HG03108 (cell line): Measurements from ENCODE around the gene BRIP1.
"Not testable (repeated sequence)": the region's sequence is repeated elsewhere in the genome, so short reads cannot be mapped to it uniquely, and the experiment has no call there.

ENCODE experiments used
- ATAC-seq: cut with Tn5 transposase; IDR thresholded peaks from one replicate; pipeline ENCODE4 v1.9.1; 2021; ENCODE audit warnings: moderate library complexity; ENCODE audit not compliant: unreplicated experiment

Gene BRIP1

DNA sequence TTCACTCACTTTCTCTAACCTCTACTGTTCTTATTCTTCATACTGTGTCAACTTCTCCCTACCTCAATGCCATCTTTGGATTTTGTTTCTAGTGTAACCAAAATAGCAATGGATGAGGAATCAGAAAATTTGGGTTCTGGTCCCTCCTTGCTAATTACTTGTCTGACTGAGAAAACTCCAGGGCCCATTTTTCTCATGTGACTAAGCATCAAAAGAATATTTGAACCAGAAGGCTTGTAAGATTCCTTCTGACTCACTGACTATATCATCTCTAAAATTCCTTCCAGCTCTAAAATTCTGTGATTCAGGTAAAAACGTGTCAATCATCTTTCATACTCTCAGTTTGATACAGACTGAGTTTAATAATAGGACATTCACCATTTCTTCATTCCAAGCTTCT, 57.9 kb downstream of the BRIP1 start:
- no peak for ATAC-seq

DNA sequence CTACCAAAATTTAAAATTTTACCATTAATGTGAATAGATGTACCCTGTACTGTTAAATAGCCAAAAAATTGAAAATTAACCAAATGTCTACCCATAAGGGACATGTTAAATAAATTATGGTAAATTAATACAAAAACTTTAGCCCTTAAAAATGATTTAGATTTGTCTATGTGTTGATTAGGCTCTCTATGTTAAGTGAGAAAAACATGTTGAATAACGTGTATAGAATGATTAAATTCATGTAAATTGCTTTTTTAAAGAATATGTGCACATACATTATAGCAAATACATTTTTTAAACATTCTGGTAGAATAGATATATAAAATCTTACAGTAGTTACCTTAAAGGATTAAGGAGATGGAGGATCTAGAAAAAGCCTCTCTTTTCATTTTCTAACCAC, 59.5 kb downstream of the BRIP1 start:
- ATAC-seq: no peak

GRCh38 chr17:61803216-61803615, 60.1 kb downstream of the BRIP1 start:
- ATAC-seq: no peak

GRCh38 chr17:61799812-61800484, 63.4 kb downstream of the BRIP1 start:
- no peak for ATAC-seq

DNA sequence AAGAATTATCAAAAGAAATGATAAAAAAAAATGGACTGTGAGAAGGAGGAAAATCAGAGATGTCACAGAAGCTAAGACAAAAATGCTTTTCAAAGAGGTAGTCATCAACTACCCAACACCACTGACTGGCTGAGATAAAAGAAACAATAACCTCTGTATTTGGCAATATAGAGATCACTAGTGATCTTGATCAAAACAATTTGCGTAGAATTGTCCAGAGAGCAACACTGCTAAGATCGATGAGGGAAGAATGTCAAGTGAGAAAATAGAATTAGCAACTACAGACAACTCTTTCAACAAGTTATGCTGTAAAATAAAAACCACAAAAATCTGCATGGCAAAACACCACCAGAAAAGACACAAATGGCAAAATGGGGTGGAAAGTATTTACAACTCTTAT, 66.0 kb downstream of the BRIP1 start:
- no peak for ATAC-seq

GRCh38 chr17:61795546-61795945, 67.8 kb downstream of the BRIP1 start:
- ATAC-seq: no peak

DNA sequence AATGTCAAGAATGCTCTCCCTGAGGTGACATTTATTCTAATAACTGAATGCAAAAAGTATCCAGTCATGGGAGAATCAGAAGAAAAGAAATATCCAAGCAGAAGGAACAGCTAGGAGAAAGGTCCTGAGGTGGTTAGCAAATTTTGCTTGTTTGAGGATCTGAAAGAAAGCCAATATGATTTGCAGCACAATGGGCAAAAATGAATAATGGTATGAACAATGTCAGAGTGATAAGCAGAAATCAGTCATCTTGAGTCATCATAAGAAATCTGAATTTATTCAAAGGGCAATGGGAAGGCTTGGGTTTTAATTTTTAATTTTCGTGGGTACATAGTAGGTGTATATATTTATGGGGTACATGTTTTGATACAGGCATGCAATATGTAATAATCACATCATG, 68.5 kb downstream of the BRIP1 start:
- no peak for ATAC-seq

- ATAC-seq: no peak
Measured at GRCh38 chr17:61794242-61794641, 69.1 kb downstream of the BRIP1 start.

DNA sequence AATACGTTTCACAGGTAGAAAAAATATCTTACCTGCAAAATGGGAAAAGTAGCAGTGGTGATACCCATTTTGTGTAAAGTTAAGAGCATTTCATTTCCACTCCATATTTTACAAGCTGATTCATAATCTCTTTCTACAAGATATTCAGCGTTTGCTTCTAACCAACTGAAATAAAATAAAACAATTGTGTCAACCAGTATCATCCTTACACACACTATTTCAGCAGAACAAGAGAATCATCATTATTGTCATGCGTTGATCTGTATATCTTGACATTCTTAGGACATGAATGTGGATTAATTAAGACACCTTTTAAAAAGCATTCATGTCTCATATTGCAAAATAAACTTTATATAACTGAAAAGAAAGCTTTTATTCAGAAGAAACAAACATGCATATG, 69.8 kb downstream of the BRIP1 start:
- ATAC-seq: no peak

- ATAC-seq: no peak
Measured at GRCh38 chr17:61789872-61790271, 73.5 kb downstream of the BRIP1 start.

DNA sequence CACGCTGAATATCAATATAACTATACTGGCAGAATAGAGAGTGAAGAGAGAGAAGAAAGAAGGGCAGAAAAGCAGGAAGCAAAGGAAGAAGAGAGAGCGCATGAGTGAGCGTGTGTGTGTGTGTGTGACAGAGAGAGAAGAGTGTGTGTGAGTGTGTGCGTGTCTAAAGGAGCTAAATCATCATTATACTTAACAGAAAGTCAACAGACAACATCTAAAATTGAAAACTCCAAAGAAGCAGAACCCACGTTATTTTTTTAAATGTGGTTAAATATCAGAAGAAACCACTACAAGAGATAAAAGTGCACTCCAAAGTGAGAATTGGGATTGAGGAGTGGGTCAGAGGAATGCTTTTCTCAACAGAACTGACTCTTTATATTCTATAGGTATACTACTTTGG, 77.2 kb downstream of the BRIP1 start:
- ATAC-seq: no peak

DNA sequence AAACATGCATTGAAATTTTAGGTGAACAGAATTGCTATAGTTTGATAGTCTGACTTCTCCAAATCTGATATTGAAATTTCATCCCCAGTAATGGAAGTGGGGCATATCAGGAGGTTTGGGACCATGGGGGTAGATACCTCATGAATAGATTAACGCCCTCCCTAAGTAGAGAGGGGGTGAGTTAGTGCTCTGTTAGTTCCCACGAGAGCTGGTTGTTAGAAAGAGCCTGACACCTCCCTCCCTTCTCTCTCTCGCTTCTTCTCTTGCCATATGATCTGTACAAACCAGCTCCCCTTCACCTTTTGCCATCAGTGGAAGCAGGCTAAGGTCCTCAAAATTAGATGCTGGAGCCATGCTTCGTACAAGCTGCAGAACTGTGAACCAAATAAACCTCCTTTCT, 78.8 kb downstream of the BRIP1 start:
- ATAC-seq: no peak

- no peak for ATAC-seq
Measured at GRCh38 chr17:61783556-61784304, 79.6 kb downstream of the BRIP1 start.

- ATAC-seq: no peak
Measured at GRCh38 chr17:61783120-61783519, 80.2 kb downstream of the BRIP1 start.

DNA sequence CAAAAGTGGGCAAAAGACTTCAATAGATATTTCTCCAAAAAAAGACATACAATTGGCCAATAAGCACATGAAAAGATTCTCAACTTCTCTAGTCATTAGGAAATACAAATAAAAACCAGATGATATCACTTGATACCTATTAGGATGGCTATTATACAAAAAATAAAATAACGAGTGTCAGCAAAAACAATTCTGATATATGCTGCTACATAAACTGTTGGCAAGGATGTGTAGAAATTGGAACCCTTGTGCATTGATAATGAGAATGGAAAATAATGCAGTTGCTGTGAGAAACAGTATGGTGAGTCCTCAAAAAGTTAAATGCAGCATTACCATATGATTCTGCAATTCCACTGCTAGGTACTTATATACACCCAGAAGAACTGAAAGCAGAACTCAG, 80.6 kb downstream of the BRIP1 start:
- ATAC-seq: no peak

DNA sequence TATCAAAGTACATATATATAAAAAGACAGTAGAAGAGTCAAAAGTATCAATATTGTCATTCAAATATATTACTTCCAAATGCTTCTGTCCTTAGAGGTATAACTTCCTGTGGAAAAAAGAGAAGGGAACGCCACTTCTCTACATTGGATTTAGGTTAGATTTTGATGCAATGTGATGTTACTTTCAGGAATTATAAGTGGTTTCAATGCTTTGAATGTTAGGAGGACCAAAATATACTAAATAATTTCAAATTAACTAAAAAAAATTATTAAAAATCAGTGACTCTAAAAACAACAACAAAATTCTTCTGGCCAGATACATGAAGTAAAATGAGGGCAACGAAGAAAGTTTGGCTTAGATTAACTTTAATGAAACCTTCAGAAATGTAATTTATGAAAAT, 88.0 kb downstream of the BRIP1 start:
- ATAC-seq: no peak

- no peak for ATAC-seq
Measured at GRCh38 chr17:61774724-61775123, 88.6 kb downstream of the BRIP1 start.

DNA sequence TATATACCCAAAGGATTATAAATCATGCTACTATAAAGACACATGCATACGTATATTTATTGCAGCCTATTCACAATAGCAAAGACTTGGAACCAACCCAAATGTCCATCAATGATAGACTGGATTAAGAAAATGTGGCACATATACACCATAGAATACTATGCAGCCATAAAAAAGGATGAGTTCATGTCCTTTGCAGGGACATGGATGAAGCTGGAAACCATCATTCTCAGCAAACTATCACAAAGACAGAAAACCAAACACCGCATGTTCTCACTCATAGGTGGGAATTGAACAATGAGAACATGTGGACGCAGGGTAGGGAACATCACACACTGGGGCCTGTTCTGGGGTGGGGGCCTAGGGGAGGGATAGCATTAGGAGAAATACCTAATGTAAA, 89.2 kb downstream of the BRIP1 start:
- not testable (repeated sequence) for ATAC-seq

DNA sequence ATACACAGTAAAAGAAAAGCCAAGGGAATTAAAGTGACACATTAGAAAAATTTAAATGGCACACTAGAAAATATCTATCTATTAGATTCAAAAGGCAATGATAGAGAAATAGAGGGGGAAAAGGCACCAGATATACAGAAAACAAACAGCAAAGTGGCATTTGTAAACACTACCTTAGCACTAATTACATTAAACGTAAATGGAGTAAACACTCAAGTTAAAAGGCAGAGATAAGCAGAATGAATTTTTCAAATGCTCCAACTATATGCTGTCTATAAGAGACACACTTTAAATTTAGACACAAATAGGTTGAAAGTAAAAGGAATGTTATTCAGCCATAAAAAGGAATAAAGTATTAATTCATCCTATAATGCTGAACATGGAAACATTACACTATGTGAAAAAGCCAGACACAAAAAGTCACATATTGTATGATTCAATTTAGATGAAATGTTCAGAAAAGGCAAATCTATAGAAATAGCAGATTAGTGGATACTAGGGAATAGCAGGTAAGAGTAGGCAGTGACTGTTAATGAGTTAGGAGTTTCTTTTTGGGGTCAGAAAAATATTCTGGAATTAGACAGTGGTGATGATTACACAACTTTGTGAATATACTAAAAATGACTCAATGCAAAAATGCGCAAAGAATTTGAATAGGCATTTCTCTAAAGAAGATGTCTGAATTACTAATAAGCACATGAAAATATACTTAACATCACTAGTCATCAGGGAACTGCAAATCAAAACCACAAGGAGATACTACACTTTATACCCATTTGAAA, 92.4 kb downstream of the BRIP1 start:
- no peak for ATAC-seq

DNA sequence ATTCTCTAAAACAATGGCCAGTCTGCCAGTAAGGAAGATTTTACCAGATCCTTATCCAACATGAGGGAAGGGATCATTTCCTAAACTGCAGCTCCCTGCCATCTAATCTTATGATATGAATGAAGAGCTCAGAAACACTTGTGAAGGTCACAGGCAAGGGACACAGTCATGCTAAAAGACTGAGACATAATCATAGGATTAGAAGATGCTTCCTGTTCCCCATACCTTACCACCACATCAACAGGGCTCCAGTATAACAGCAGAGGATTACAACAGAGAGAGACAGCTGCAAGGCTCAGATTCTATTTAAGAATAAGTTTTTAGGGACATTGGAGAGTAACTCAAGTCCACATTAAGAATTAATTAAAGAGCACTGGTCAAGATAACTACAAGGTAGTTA, 93.3 kb downstream of the BRIP1 start:
- ATAC-seq: no peak

DNA sequence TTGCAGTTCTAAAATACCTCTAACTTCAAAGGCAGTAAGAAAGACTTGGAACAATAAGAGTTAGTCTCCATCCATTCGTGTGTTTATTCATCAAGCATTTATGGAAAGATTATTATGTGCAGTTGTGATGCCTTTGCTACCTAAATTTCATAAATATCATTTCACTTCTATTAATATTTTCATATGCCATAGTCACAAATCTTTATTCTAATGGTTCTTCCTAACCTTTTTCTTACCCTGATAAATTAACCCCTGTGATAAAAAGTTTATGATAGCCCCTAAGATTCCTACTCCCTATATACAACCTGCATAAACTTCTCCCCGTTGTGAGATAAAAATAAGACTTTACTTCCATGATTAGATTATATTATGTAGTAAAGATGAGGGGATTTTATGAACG, 94.9 kb downstream of the BRIP1 start:
- no peak for ATAC-seq

GRCh38 chr17:61766520-61766919, 96.8 kb downstream of the BRIP1 start:
- ATAC-seq: no peak
